Panc1 (cell line): ENCODE data around the gene CADM4. TPM values are rescaled to one million over a fixed set of nuclear protein-coding genes. Genes with fewer than 3 reads are reported as not detected.

Experiments used
- ATAC-seq: fragments of 200-7000 bp; cut with Tn5 transposase; 2 replicates; pipeline ENCODE4 v1.9.1; 2020; ENCODE audit warnings: mild to moderate bottlenecking, moderate library complexity
- BruUV-seq: library from RNA; stranded (reverse); fragments of 400-500 nt; replicated peaks from 2 replicates; lab custom pipeline; 2021; lab: Mats Ljungman, UMichigan
- CTCF ChIA-PET: fragments of 300-600 bp; sonication (Branson Sonifier 250); formaldehyde crosslinking; loops from one replicate; lab custom pipeline; 2022; ENCODE audit warnings: antibody characterized with exemption; lab: Charles Lee
- POLR2A ChIA-PET: fragments of 300-600 bp; sonication (Branson Sonifier 250); formaldehyde crosslinking; loops from one replicate; lab custom pipeline; 2022; ENCODE audit warnings: antibody characterized with exemption; lab: Charles Lee
- DNase-seq: peaks from one replicate; pipeline ENCODE4 v3.0.0-alpha.2; 2010; ENCODE audit warnings: low read depth, low spot score
- H3K27ac ChIP-seq: 2 replicates; pipeline ENCODE4 v1.5.1; 2011; ENCODE audit warnings: mild to moderate bottlenecking, low read length, inconsistent platforms
- H3K27me3 ChIP-seq: fragments of 200-500 bp; sonication (Bioruptor generic); 2 replicates; pipeline ENCODE4 v1.6.0; 2014; ENCODE audit warnings: low read length, inconsistent platforms; ENCODE audit not compliant: control insufficient read depth, insufficient read depth
- H3K36me3 ChIP-seq: fragments of 200-500 bp; sonication (Bioruptor generic); 2 replicates; pipeline ENCODE4 v1.5.1; 2014; ENCODE audit warnings: inconsistent platforms, mild to moderate bottlenecking, low read length, moderate library complexity; ENCODE audit not compliant: control insufficient read depth, insufficient read depth
- H3K4me1 ChIP-seq: 2 replicates; pipeline ENCODE4 v1.5.1; 2011; ENCODE audit warnings: inconsistent platforms, mild to moderate bottlenecking, low read length, moderate library complexity; ENCODE audit not compliant: control insufficient read depth, insufficient read depth
- H3K4me3 ChIP-seq, 2 experiments: 2 replicates each; pipeline ENCODE4 v1.5.1; 2011 to 2012; ENCODE audit warnings: low read depth in 2 of 2, low read length in 2 of 2, mild to moderate bottlenecking in 2 of 2, inconsistent platforms in 1 of 2, moderate library complexity in 1 of 2
- H3K9me3 ChIP-seq: fragments of 200-500 bp; sonication (Bioruptor generic); 2 replicates; pipeline ENCODE4 v1.5.1; 2014; ENCODE audit warnings: low read depth, mild to moderate bottlenecking, inconsistent platforms, low read length, moderate library complexity; ENCODE audit not compliant: control insufficient read depth, insufficient read depth
- POLR2AphosphoS5 ChIP-seq: IDR thresholded peaks from 2 replicates; pipeline ENCODE4 v1.6.1; 2012; ENCODE audit warnings: mild to moderate bottlenecking, low read depth, low read length, moderate library complexity
- SIN3A ChIP-seq: IDR thresholded peaks from 2 replicates; pipeline ENCODE4 v1.6.1; 2012; ENCODE audit warnings: low read depth, mild to moderate bottlenecking, low read length, moderate library complexity, borderline replicate concordance; ENCODE audit not compliant: insufficient read depth
- TCF7L2 ChIP-seq: IDR thresholded peaks from 2 replicates; pipeline ENCODE4 v1.6.1; 2011; ENCODE audit warnings: mild to moderate bottlenecking, low read depth, low read length, inconsistent platforms
- in situ Hi-C: cut with HindIII; loops from 2 replicates; pipeline ENCODE4 v1.10.0; 2016; ENCODE audit warnings: low sequenced_read_pairs, low pct_unique_long_range_greater_than_20kb
- intact Hi-C: fragments of 100-400 bp; cut with micrococcal nuclease; formaldehyde crosslinking; loops from one replicate; pipeline ENCODE4 v1.10.0; 2022; ENCODE audit not compliant: unreplicated experiment
- total RNA-seq: library from RNA; stranded (reverse); gene quantifications from one replicate; pipeline ENCODE4 v1.2.1, GENCODE V29; 2021; ENCODE audit not compliant: unreplicated experiment
- TF ChIP-seq, protein P1 (sequence below), 2 experiments: IDR thresholded peaks; 2 replicates each; pipeline ENCODE4 v1.6.1; 2011 to 2012; ENCODE audit warnings: low read depth in 2 of 2, control low read depth in 1 of 2, low read length in 1 of 2, mild to moderate bottlenecking in 1 of 2, moderate library complexity in 1 of 2; ENCODE audit not compliant: insufficient read depth in 1 of 2
- TF ChIP-seq, protein P2 (sequence below): fragments of 450-650 bp; IDR thresholded peaks from 2 replicates; pipeline ENCODE4 v1.5.1; 2017; ENCODE audit warnings: mild to moderate bottlenecking

The CADM4 gene
- total RNA-seq, 1 experiment from 2014 or later = 2.7 TPM

DNA sequence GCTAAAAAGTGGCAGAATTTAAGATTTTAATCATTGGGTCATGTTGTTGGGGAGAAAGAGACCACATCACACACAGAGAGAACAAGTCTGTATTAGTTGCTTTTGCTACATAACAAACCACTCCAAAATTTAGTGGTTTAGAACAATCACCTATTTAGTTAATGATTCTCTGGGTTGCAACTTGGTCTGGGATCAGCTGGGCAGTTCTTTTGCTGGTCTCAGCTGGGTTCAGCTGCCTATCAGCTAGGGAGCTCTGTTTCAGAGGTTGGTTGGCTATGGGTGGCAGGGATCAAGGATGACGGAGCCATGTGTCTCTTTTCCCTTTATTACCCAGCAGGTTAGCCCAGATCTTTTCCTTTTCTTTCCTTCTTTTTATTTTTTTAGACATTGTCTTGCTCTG is 55.2 kb downstream of the CADM4 start:
- H3K9me3 ChIP-seq = no peaks in the 10 kb centered on the region
- no peak for TF ChIP-seq SIN3A
- in situ Hi-C loops (no loop called here), intact Hi-C loops (no loop called here)
- no peaks in the 10 kb centered on the region for H3K27me3 ChIP-seq
- no peak for DNase-seq
- BruUV-seq = no TSS peak
- no peaks in the 10 kb centered on the region for H3K4me1 ChIP-seq
- ATAC-seq = no peak
- no peak overlapping the region for H3K4me3 ChIP-seq
- no peaks in the 10 kb centered on the region for H3K36me3 ChIP-seq
- H3K27ac ChIP-seq = no peak overlapping the region
- ChIA-PET POLR2A (no interaction called here), CTCF (no interaction called here)

DNA sequence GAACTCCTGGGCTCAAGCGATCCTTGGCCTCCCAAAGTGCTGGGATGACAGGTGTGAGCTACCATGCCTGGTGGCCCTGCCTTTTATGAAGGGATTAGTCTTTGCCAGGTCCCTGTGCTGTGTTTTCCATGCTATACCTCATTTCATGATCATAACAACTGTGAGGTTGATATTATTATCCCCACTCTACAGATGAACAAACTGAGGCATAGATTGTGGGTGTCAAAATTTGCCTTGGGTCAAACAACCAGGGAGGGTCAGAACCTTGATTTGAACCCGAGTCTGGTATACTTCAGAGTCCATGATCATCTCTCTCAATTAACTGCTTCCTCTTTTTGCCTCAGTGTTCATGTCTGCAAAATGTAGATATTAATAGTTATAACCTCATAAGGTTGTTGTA is 57.2 kb downstream of the CADM4 start:
- TF ChIP-seq POLR2AphosphoS5 = no peak
- TF ChIP-seq, protein P1, sequence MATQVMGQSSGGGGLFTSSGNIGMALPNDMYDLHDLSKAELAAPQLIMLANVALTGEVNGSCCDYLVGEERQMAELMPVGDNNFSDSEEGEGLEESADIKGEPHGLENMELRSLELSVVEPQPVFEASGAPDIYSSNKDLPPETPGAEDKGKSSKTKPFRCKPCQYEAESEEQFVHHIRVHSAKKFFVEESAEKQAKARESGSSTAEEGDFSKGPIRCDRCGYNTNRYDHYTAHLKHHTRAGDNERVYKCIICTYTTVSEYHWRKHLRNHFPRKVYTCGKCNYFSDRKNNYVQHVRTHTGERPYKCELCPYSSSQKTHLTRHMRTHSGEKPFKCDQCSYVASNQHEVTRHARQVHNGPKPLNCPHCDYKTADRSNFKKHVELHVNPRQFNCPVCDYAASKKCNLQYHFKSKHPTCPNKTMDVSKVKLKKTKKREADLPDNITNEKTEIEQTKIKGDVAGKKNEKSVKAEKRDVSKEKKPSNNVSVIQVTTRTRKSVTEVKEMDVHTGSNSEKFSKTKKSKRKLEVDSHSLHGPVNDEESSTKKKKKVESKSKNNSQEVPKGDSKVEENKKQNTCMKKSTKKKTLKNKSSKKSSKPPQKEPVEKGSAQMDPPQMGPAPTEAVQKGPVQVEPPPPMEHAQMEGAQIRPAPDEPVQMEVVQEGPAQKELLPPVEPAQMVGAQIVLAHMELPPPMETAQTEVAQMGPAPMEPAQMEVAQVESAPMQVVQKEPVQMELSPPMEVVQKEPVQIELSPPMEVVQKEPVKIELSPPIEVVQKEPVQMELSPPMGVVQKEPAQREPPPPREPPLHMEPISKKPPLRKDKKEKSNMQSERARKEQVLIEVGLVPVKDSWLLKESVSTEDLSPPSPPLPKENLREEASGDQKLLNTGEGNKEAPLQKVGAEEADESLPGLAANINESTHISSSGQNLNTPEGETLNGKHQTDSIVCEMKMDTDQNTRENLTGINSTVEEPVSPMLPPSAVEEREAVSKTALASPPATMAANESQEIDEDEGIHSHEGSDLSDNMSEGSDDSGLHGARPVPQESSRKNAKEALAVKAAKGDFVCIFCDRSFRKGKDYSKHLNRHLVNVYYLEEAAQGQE (IDR thresholded peaks at IDR 0.05; ENCODE audit: insufficient read depth in 1 of 2, low read depth in 2 of 2, low read length in 1 of 2) = no peak
- TF ChIP-seq, protein P2, sequence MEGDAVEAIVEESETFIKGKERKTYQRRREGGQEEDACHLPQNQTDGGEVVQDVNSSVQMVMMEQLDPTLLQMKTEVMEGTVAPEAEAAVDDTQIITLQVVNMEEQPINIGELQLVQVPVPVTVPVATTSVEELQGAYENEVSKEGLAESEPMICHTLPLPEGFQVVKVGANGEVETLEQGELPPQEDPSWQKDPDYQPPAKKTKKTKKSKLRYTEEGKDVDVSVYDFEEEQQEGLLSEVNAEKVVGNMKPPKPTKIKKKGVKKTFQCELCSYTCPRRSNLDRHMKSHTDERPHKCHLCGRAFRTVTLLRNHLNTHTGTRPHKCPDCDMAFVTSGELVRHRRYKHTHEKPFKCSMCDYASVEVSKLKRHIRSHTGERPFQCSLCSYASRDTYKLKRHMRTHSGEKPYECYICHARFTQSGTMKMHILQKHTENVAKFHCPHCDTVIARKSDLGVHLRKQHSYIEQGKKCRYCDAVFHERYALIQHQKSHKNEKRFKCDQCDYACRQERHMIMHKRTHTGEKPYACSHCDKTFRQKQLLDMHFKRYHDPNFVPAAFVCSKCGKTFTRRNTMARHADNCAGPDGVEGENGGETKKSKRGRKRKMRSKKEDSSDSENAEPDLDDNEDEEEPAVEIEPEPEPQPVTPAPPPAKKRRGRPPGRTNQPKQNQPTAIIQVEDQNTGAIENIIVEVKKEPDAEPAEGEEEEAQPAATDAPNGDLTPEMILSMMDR = no peak
- TF ChIP-seq SIN3A = no peak
- TF ChIP-seq TCF7L2 = no peak
- no TSS peak for BruUV-seq
- ATAC-seq (no peak), DNase-seq (no peak)
- in situ Hi-C loops = no loop called here
- POLR2A ChIA-PET = no interaction called here
- Histone ChIP-seq H3K27ac (no peak overlapping the region), H3K4me1 (no peaks in the 10 kb centered on the region), H3K4me3 (no peak overlapping the region), H3K27me3 (no peaks in the 10 kb centered on the region), H3K9me3 (no peaks in the 10 kb centered on the region), H3K36me3 (no peaks in the 10 kb centered on the region)
- CTCF ChIA-PET = no interaction called here
- intact Hi-C loops = no loop called here

DNA sequence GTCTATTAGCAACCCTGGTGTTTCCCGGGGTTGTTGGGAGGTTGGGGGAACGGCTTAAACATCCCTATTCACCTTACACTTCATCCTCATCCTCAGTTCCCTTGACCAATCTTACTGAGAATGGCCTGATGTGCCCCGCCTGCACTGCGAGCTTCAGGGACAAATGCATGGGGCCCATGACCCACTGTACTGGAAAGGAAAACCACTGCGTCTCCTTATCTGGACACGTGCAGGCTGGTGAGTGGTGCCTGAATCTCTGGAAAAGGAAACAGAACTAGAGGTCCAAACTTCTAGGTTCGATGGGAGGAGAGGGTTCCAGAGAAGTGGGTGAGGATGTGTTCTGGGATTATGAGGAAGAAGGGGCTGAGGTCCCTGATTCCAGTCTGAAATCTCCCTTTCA is 58.2 kb downstream of the CADM4 start:
- no peak overlapping the region for H3K27ac ChIP-seq
- ATAC-seq (0 out of 2 replicates have a peak, but pooled peaks have one; percentile 32), DNase-seq (no peak)
- H3K27me3 ChIP-seq = no peaks in the 10 kb centered on the region
- BruUV-seq = no TSS peak
- no peak overlapping the region for H3K4me3 ChIP-seq
- in situ Hi-C loops = no loop called here
- no peaks in the 10 kb centered on the region for H3K9me3 ChIP-seq
- CTCF ChIA-PET = no interaction called here
- no peaks in the 10 kb centered on the region for H3K4me1 ChIP-seq
- POLR2A ChIA-PET = no interaction called here
- no peaks in the 10 kb centered on the region for H3K36me3 ChIP-seq
- intact Hi-C loops = no loop called here
- TF ChIP-seq, protein P1 (IDR thresholded peaks at IDR 0.05; ENCODE audit: insufficient read depth in 1 of 2, low read depth in 2 of 2, low read length in 1 of 2) = no peak
- TF ChIP-seq, protein P2 = no peak
- no peak for TF ChIP-seq TCF7L2
- TF ChIP-seq SIN3A = no peak
- TF ChIP-seq POLR2AphosphoS5 = no peak
